ENCODE measurements around the gene GMCL1.

The GMCL1 gene

DNA sequence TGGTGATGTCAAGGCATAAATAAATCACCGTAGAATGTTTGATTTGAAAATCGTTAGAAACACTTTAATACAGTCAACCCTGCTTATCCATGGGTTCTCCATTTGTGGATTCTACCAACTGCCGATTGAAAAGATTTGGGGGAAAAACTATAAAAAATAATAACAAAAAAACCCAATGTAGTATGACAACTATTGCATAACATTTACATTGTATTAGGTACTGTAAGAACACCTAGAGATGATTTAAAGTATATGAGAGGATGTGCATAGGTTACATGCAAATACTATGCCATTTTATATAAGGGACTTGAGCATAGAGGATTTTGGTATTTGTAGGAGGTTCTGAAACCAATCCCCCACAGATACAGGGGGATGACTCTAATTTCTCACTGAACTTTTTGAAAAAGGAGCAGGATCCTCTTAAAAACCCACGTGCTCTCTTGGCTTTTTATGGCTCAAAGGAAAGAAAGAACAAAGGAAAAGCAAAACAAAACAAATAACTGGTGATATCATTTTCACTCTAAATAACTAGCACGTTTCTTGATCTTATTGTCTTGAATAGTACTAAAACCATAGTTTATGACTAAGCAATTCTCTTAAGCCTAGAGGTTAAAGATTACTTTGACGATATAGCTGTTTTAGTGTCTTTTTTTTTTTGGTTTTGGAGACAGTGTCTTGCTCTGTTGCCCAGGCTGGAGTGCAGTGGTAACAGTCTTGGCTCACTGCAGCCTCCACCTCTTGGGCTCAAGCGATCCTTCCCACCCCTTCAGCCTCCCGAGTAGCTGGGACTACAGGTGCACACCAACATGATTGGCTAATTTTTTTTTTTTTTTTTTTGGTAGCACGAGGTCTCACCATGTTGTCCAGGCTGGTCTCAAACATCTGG lies 17.0 kb downstream of the GMCL1 start:
- no peak overlapping the region for H3K4me2 ChIP-seq (ENCODE audit: low read length)
- no peaks in the 10 kb centered on the region for H3K9me3 ChIP-seq (ENCODE audit: low read length)
- H3K4me1 ChIP-seq (ENCODE audit: insufficient read depth, low read length, severe bottlenecking), result no peaks in the 10 kb centered on the region
- H3K9ac ChIP-seq (ENCODE audit: low read length), result no peak overlapping the region
- H3K9me2 ChIP-seq (ENCODE audit: low read depth, low read length), result no peaks in the 10 kb centered on the region
- H3K79me2 ChIP-seq (ENCODE audit: insufficient read depth, low read length), result no peaks in the 10 kb centered on the region
- peaks cover 54% of the 10 kb centered on the region for H3K36me3 ChIP-seq (ENCODE audit: insufficient read depth, low read length)
- no peak overlapping the region for H2AFZ ChIP-seq (ENCODE audit: low read length)
- TF ChIP-seq CTCF (IDR thresholded peaks at IDR 0.05; ENCODE audit: low read length) (no peak), EZH2 (IDR thresholded peaks at IDR 0.05; ENCODE audit: borderline replicate concordance, low read length) (no peak)
- no peaks in the 10 kb centered on the region for H3K27me3 ChIP-seq (ENCODE audit: insufficient read depth, low read length)
- H4K20me1 ChIP-seq (ENCODE audit: insufficient read depth, low read length), result no peaks in the 10 kb centered on the region
- H3F3A ChIP-seq (ENCODE audit: insufficient read depth, low read length), result no peaks in the 10 kb centered on the region
- no peak overlapping the region for H3K4me3 ChIP-seq (ENCODE audit: low read depth, low read length, poor library complexity, severe bottlenecking)
- no peak overlapping the region for H3K27ac ChIP-seq (ENCODE audit: low read depth, low read length, poor library complexity, severe bottlenecking)

DNA sequence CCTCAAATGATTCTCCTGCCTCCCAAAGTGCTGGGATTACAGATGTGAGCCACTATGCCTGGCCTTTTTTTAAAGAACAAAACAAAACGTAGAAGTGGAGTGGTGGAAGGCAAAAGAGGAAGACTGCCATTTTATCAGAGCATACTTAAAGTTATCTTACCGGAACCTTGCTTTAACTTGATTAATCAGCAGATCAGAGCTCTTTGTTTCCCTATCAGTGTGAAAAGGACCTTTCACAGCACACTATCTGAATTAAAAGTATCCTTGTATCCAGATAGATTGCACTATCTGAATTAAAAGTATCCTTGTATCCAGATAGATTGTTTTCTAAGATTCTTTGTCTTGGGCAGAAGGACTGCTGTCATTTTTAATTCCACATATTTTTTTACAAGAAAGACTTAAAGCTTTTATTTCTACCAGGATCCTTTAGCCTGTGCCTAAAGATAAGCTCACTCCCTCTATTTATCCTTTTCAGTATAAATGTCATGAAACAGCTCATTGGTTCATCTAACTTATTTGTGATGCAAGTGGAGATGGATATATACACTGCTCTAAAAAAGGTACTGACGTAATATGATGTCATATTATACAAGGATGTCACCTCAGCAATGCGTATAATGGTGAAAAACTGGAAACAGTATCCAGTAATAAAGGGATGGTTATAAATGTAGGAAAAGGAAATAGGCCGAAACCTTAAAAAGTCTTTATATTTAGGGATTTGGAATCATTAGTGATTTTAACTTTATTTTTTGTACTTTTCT lies 17.8 kb downstream of the GMCL1 start:
- H3K27ac ChIP-seq (ENCODE audit: low read depth, low read length, poor library complexity, severe bottlenecking), result no peak overlapping the region
- TF ChIP-seq EZH2 (IDR thresholded peaks at IDR 0.05; ENCODE audit: borderline replicate concordance, low read length), result no peak
- no peak for TF ChIP-seq CTCF (IDR thresholded peaks at IDR 0.05; ENCODE audit: low read length)
- H3K4me3 ChIP-seq (ENCODE audit: low read depth, low read length, poor library complexity, severe bottlenecking), result no peak overlapping the region
- no peaks in the 10 kb centered on the region for H3K9me2 ChIP-seq (ENCODE audit: low read depth, low read length)
- no peaks in the 10 kb centered on the region for H3K4me1 ChIP-seq (ENCODE audit: insufficient read depth, low read length, severe bottlenecking)
- H2AFZ ChIP-seq (ENCODE audit: low read length), result no peak overlapping the region
- no peak overlapping the region for H3K4me2 ChIP-seq (ENCODE audit: low read length)
- H3K9ac ChIP-seq (ENCODE audit: low read length), result no peak overlapping the region
- H3K36me3 ChIP-seq (ENCODE audit: insufficient read depth, low read length), result peaks cover 59% of the 10 kb centered on the region
- H3K27me3 ChIP-seq (ENCODE audit: insufficient read depth, low read length), result no peaks in the 10 kb centered on the region
- no peaks in the 10 kb centered on the region for H3K9me3 ChIP-seq (ENCODE audit: low read length)
- no peaks in the 10 kb centered on the region for H3F3A ChIP-seq (ENCODE audit: insufficient read depth, low read length)
- H4K20me1 ChIP-seq (ENCODE audit: insufficient read depth, low read length), result no peaks in the 10 kb centered on the region
- no peaks in the 10 kb centered on the region for H3K79me2 ChIP-seq (ENCODE audit: insufficient read depth, low read length)

GRCh38 chr2:69848186-69848790 lies 18.8 kb downstream of the GMCL1 start:
- H3K4me3 ChIP-seq (ENCODE audit: low read depth, low read length, poor library complexity, severe bottlenecking), result no peak overlapping the region
- H3K4me1 ChIP-seq (ENCODE audit: insufficient read depth, low read length, severe bottlenecking), result no peaks in the 10 kb centered on the region
- no peaks in the 10 kb centered on the region for H3K79me2 ChIP-seq (ENCODE audit: insufficient read depth, low read length)
- H4K20me1 ChIP-seq (ENCODE audit: insufficient read depth, low read length), result no peaks in the 10 kb centered on the region
- no peak overlapping the region for H2AFZ ChIP-seq (ENCODE audit: low read length)
- no peak overlapping the region for H3K9ac ChIP-seq (ENCODE audit: low read length)
- H3K9me2 ChIP-seq (ENCODE audit: low read depth, low read length), result no peaks in the 10 kb centered on the region
- no peaks in the 10 kb centered on the region for H3K27me3 ChIP-seq (ENCODE audit: insufficient read depth, low read length)
- H3K9me3 ChIP-seq (ENCODE audit: low read length), result no peaks in the 10 kb centered on the region
- TF ChIP-seq EZH2 (IDR thresholded peaks at IDR 0.05; ENCODE audit: borderline replicate concordance, low read length) (no peak), CTCF (IDR thresholded peaks at IDR 0.05; ENCODE audit: low read length) (no peak)
- H3K36me3 ChIP-seq (ENCODE audit: insufficient read depth, low read length), result peaks cover 59% of the 10 kb centered on the region
- no peak overlapping the region for H3K27ac ChIP-seq (ENCODE audit: low read depth, low read length, poor library complexity, severe bottlenecking)
- no peaks in the 10 kb centered on the region for H3F3A ChIP-seq (ENCODE audit: insufficient read depth, low read length)
- H3K4me2 ChIP-seq (ENCODE audit: low read length), result no peak overlapping the region
